ENCODE results near the gene SPACDR.

DNA sequence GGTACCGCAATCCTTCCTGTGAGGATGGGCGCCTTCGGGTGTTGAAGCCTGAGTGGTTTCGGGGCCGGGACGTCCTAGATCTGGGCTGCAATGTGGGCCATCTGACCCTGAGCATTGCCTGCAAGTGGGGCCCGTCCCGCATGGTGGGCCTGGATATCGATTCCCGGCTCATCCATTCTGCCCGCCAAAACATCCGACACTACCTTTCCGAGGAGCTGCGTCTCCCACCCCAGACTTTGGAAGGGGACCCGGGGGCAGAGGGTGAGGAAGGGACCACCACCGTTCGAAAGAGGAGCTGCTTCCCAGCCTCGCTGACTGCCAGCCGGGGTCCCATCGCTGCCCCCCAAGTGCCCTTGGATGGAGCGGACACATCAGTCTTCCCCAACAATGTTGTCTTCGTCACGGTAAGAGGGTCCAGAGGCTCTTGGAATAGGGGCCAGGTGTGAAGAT is 32.7 kb downstream of the SPACDR start:
- TF ChIP-seq, protein P1, sequence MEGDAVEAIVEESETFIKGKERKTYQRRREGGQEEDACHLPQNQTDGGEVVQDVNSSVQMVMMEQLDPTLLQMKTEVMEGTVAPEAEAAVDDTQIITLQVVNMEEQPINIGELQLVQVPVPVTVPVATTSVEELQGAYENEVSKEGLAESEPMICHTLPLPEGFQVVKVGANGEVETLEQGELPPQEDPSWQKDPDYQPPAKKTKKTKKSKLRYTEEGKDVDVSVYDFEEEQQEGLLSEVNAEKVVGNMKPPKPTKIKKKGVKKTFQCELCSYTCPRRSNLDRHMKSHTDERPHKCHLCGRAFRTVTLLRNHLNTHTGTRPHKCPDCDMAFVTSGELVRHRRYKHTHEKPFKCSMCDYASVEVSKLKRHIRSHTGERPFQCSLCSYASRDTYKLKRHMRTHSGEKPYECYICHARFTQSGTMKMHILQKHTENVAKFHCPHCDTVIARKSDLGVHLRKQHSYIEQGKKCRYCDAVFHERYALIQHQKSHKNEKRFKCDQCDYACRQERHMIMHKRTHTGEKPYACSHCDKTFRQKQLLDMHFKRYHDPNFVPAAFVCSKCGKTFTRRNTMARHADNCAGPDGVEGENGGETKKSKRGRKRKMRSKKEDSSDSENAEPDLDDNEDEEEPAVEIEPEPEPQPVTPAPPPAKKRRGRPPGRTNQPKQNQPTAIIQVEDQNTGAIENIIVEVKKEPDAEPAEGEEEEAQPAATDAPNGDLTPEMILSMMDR (conservative IDR thresholded peaks at IDR 0.05; ENCODE audit: low read depth in 2 of 2) = no peak
- TF ChIP-seq EZH2 (IDR thresholded peaks at IDR 0.05; ENCODE audit: low read depth, unreplicated experiment) (no peak), POLR2AphosphoS5 (IDR thresholded peaks at IDR 0.05; ENCODE audit: low read depth) (no peak; the same call in 1 of the 2 replicates), EZH2phosphoT487 (IDR thresholded peaks at IDR 0.05; ENCODE audit: unreplicated experiment) (no peak)
- TF ChIP-seq, protein P2, sequence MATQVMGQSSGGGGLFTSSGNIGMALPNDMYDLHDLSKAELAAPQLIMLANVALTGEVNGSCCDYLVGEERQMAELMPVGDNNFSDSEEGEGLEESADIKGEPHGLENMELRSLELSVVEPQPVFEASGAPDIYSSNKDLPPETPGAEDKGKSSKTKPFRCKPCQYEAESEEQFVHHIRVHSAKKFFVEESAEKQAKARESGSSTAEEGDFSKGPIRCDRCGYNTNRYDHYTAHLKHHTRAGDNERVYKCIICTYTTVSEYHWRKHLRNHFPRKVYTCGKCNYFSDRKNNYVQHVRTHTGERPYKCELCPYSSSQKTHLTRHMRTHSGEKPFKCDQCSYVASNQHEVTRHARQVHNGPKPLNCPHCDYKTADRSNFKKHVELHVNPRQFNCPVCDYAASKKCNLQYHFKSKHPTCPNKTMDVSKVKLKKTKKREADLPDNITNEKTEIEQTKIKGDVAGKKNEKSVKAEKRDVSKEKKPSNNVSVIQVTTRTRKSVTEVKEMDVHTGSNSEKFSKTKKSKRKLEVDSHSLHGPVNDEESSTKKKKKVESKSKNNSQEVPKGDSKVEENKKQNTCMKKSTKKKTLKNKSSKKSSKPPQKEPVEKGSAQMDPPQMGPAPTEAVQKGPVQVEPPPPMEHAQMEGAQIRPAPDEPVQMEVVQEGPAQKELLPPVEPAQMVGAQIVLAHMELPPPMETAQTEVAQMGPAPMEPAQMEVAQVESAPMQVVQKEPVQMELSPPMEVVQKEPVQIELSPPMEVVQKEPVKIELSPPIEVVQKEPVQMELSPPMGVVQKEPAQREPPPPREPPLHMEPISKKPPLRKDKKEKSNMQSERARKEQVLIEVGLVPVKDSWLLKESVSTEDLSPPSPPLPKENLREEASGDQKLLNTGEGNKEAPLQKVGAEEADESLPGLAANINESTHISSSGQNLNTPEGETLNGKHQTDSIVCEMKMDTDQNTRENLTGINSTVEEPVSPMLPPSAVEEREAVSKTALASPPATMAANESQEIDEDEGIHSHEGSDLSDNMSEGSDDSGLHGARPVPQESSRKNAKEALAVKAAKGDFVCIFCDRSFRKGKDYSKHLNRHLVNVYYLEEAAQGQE (IDR thresholded peaks at IDR 0.05; ENCODE audit: unreplicated experiment) = no peak

Data from GM23338 (cell line).